GM12874 (cell line): Measurements from ENCODE around the gene MAN1C1.

ENCODE experiments used
- TF ChIP-seq, protein P1 (sequence below): IDR thresholded peaks from 2 replicates; pipeline ENCODE4 v1.5.1; 2011; ENCODE audit warnings: low read depth, mild to moderate bottlenecking, control low read depth, low read length, moderate library complexity; ENCODE audit not compliant: insufficient read depth

The MAN1C1 gene

DNA sequence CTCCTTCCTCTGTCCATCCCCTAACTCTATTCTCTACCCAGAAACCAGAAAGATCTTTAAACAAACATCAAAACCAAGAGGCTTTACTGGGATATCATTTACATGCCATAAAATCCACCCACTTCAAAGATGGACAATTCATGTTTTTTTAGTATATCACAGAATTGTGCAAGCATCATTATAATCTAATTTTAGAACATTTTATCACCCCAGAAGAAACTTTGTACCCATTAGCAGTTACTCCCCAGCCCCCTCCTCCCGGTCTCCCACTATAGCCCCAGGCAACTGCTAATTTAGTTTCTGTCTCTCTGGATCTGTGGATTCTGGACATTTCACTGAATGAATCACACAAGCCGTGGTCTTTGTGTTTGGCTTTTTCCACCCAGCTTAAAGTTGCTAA is 178.6 kb downstream of the MAN1C1 start:
- TF ChIP-seq, protein P1, sequence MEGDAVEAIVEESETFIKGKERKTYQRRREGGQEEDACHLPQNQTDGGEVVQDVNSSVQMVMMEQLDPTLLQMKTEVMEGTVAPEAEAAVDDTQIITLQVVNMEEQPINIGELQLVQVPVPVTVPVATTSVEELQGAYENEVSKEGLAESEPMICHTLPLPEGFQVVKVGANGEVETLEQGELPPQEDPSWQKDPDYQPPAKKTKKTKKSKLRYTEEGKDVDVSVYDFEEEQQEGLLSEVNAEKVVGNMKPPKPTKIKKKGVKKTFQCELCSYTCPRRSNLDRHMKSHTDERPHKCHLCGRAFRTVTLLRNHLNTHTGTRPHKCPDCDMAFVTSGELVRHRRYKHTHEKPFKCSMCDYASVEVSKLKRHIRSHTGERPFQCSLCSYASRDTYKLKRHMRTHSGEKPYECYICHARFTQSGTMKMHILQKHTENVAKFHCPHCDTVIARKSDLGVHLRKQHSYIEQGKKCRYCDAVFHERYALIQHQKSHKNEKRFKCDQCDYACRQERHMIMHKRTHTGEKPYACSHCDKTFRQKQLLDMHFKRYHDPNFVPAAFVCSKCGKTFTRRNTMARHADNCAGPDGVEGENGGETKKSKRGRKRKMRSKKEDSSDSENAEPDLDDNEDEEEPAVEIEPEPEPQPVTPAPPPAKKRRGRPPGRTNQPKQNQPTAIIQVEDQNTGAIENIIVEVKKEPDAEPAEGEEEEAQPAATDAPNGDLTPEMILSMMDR, result no peak

DNA sequence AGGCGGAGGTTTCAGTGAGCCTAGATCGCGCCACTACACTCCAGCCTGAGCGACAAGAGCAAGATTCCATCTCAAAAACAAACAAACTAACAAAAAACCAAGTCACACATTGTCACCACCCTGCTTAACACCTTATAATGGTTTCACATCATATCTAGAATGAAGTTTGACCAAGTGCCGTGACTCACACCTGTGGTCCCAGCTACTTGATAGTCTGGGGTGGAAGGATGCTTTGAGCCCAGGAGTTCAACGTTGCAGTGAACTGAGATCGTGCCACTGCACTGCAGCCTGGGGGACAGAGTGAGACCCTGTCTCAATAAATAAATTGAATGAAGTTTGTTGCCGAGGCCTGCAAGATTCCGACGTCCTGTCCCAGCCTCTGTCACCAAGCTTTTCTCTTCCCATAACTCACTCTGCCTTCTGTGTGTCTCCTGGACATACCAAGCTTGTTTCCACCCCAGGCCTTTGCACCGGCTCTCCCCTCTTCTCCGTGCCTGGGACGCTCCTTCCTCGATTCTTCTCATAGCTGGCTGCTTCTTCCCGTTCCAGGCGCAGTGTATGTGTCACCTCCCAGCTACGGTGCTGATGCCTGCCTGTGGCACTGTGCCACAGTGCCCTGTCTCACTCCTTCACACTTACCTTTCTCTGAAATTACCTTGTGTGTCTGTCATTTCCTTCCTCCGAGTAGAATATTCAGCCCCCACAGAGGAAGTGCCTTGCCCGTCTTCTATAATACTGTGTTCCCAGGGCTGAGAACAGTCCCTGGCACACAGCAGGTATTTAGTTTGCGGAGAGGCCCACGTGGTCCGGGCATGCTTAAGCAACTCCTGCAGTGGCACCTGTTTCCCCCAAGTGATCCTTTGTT is 179.6 kb downstream of the MAN1C1 start:
- TF ChIP-seq, protein P1, result no peak

DNA sequence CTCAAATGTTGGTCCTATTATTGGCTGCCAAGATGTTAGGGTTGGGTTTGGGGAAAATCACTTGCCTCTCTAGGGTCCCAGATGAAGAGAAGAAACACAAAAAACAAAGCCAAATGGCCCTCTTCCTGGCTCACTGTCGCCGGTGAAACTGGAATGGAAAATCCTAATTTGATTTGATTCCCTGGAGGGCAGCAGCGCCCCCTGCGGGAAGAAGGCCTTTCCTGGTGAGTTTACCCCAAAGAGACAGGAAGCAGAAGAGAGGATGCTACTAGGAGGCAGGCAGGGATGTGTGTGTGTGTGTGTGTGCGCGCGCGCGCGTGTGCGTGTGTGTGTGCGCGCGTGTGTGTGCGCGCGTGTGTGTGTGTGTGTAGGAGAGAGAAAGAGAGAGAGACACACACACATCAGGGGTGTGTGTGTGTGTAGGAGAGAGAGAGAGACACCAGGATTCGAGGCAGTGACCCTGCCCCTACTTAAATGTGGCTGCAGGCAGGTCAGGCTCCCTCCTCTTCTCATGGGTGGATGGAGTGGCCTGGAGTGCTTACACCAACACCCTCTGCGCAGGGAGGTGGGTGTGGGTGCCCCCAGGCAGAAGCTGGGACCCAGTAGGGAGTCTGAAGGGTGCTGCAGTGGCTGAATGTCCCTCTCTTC is 180.3 kb downstream of the MAN1C1 start:
- TF ChIP-seq, protein P1, result peak; percentile 78

DNA sequence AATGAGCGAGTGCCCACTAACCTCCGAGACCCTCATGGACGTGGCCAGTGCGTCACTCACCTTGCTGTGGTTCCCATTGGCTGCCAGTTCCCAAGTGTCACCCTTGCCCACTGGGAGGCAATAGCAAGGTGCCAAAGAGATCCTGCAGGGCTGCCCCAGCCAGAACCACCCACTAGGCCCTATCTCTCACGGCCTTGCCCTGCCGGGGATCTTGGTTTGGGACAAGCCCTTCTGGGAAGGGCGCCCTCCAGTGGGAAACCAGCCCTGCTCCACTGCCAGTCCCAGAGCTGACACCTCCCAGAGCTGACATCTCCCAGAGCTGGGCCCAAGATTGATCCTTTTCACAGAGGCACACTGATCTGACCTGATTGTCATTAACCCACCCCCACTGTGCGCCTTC is 181.3 kb downstream of the MAN1C1 start:
- TF ChIP-seq, protein P1, result peak; percentile 57

DNA sequence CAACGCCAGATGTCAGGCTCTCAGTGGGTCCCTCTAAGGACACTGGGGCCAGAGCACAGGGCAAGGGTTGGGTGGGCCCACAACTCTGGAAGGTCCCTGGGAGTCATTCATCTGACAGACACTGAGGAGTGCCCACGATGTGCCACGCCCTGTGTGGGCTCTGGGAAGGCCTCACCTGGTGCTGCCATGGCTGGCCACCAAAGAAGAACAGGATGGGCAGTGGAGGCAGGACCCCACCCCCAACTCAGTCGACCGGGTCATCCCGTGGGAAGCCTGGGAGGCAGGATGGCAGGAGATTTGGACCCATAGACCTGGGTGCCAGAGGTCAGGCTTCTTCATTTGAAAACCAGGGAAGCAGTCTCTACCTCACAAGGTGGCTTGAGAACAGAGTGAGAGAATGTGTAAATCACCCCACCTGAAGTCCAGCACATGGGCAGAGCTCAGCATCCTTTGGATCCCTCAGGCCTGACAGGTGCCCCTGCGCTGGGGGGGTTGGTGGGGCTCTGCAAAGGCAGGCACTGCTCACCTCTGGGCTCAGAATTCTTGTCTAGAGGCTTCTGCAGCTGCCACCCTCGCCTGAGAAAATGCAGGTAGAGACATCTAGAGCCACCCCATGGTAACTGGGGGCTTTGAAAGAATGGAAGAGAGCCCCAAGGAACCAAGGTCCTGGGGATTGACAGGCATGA is 182.2 kb downstream of the MAN1C1 start:
- TF ChIP-seq, protein P1, result no peak

DNA sequence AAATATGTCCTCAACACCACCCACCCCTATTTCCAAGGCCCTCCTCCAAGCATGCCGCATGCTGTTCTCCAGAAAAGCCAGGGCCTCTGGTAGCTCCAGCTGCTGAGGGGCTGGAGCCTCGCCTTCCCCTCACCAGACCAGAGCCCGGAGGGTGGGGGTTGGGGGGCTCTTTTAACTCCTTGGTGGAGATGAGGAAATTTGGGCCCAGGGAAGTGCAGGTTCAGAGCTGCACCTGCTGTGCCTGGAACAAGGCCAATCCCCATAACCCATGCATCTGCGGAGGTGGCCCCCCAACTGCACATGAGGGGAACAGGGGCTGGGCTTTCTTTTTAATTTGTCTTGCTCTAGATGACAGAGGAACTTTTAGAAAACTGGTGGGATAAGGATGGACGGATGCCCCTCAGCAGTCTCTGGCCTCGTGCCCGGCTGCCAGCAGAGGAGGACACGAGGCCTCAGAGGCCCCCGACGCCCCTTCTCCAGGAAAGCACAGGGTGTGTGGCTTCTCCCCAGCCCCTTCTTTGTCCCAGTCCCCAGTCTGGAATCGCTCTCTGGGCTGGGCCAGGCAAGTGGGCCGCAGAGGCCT is 182.9 kb downstream of the MAN1C1 start:
- TF ChIP-seq, protein P1, result no peak
